ENCODE data around the gene PIK3R1. TPM values are rescaled to one million over a fixed set of nuclear protein-coding genes. Genes with fewer than 3 reads are reported as not detected.

PIK3R1 gene
- total RNA-seq, 1 experiment from 2014 or later: 151 TPM

DNA sequence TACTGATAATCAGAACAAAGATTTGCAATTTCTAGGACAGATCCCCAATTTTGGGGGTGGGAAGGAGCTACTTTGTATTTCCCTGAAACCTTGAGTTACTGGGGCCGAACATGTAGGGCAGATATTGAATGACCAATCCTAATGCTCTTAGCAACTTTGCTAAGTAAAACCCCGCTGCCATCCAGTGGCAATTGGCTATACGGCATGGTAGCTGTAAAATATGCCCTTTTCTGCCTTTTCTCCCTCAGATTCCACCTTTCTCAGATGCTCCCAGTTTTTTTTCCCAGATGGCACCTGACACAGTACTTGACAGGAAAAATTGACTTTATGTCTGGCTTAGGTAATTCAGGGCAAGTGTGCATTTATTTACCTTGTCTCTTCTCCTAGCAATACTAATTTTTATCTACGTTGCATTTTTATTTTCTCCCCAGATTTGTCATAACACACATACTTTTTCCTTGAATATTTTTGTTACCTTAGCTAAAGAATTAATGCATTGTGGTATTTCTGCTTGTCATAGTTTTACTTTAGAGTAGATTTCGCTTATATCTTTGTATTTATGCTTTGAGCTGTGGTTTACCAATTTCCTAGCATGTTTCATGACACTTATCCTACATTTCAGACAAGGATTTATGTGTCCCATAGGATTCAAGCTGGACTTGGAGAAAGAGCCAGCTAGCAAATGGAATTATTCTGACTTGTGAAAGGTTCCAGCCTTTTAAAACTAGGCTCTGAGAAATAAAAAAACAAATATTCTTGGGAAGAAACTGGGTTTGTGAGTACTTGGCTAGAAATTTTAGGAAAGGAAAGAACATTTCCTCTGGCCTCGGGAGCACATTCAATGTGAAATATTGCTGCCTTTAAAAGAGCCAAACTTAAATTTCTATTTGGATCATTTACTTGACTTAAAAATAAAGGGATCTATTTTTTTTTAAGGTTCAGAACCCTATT lies 37.4 kb downstream of the PIK3R1 start:
- TF ChIP-seq, protein P1, sequence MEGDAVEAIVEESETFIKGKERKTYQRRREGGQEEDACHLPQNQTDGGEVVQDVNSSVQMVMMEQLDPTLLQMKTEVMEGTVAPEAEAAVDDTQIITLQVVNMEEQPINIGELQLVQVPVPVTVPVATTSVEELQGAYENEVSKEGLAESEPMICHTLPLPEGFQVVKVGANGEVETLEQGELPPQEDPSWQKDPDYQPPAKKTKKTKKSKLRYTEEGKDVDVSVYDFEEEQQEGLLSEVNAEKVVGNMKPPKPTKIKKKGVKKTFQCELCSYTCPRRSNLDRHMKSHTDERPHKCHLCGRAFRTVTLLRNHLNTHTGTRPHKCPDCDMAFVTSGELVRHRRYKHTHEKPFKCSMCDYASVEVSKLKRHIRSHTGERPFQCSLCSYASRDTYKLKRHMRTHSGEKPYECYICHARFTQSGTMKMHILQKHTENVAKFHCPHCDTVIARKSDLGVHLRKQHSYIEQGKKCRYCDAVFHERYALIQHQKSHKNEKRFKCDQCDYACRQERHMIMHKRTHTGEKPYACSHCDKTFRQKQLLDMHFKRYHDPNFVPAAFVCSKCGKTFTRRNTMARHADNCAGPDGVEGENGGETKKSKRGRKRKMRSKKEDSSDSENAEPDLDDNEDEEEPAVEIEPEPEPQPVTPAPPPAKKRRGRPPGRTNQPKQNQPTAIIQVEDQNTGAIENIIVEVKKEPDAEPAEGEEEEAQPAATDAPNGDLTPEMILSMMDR (IDR thresholded peaks at IDR 0.05; ENCODE audit: unreplicated experiment): peak; percentile 73
- intact Hi-C loops (cut with micrococcal nuclease): loop anchor here (1.0 to 2.0 kb wide), 5 partner anchors 38 to 1096 kb away; partner anchors contain the start of gene PIK3R1

DNA sequence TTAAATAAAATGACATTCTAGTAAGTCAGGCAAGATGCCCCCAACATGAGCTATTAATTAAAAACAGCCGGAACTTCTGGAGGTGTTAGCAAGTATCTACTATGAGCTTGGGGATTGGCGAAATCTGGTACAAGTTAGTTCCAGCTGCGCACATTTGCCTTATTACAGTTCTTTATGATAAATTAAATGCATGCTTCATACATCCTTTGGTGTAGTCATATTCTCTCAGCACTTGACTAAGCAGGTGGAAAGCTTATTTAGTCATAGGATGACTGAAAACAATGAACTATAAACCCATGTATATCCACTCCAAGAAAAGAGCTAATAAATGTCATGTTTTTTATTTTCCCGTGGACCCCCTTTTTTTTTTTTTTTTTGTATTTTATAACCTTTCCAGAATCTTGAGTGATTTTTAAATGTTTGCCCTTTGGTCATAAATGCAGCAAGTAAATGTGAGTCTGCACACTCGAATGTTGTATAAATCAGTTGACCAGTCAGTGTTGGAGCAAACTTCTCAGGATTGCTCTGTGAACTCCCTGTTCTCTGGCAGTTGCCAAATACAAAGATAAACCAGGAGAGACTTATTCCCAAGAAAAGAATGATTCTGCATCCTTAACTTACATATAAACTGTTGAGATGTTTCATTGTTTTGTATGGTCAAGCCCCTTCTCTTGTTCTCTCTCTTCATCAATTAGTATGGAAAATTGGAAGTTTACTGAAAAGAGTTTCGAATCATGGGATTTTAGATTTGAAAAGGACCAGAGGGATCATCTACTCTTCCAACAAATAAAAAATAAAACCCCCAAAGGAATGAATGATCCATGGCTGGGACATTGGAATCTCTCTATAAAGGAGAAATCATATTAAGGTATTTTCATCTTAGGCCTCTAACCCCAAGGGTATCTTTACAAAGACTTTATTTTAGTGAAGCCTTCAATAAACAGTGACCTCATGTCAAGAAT lies 38.3 kb downstream of the PIK3R1 start:
- no peaks in the 10 kb centered on the region for H3K9me3 Mint-ChIP-seq (ENCODE audit: unreplicated experiment)
- CTCF ChIA-PET: interaction anchor here (0.6 to 2.4 kb wide), 18 partner anchors 10 to 1508 kb away, joined by 3 to 16 read pairs (median 4); no protein-coding TSS in a partner anchor
- peaks cover 86% of the 10 kb centered on the region for H3K4me1 Mint-ChIP-seq (ENCODE audit: insufficient read depth, unreplicated experiment)
- TF ChIP-seq, protein P1 (IDR thresholded peaks at IDR 0.05; ENCODE audit: unreplicated experiment): no peak
- intact Hi-C loops (cut with micrococcal nuclease): loop anchor here (2.0 kb wide), 2 partner anchors 857 to 1097 kb away; no protein-coding TSS in a partner anchor
- BruUV-seq (replicated peaks): no TSS peak
- peak overlapping the region; percentile 47 for H3K27ac Mint-ChIP-seq (ENCODE audit: low read depth, unreplicated experiment)
- H3K4me3 Mint-ChIP-seq (ENCODE audit: unreplicated experiment): peak overlapping the region; percentile 41
- no peak for DNase-seq (ENCODE audit: unreplicated experiment)
- POLR2A ChIA-PET: interaction anchor here (0.6 to 5.3 kb wide), 15 partner anchors 8 to 1010 kb away, joined by 3 to 54 read pairs (median 7); partner anchors contain the start of gene PIK3R1
- H3K36me3 Mint-ChIP-seq (ENCODE audit: insufficient read depth, unreplicated experiment): peaks cover 89% of the 10 kb centered on the region
- no peaks in the 10 kb centered on the region for H3K27me3 Mint-ChIP-seq (ENCODE audit: insufficient read depth, unreplicated experiment)

More for the DNA sequence above, 37.4 kb downstream of the PIK3R1 start:
- Mint-ChIP-seq H3K4me3 (ENCODE audit: unreplicated experiment) (peak overlapping the region; percentile 61), H3K9me3 (ENCODE audit: unreplicated experiment) (no peaks in the 10 kb centered on the region), H3K27me3 (ENCODE audit: insufficient read depth, unreplicated experiment) (no peaks in the 10 kb centered on the region), H3K4me1 (ENCODE audit: insufficient read depth, unreplicated experiment) (peaks cover 84% of the 10 kb centered on the region), H3K36me3 (ENCODE audit: insufficient read depth, unreplicated experiment) (peaks cover 89% of the 10 kb centered on the region), H3K27ac (ENCODE audit: low read depth, unreplicated experiment) (peak overlapping the region; percentile 47)
- BruUV-seq (replicated peaks): no TSS peak
- ChIA-PET CTCF (interaction anchor here (0.6 to 2.4 kb wide), 30 partner anchors 9 to 1507 kb away, joined by 3 to 16 read pairs (median 4); no protein-coding TSS in a partner anchor), POLR2A (interaction anchor here (0.6 to 5.3 kb wide), 24 partner anchors 9 to 1009 kb away, joined by 3 to 54 read pairs (median 4); partner anchors contain the start of gene PIK3R1)
- DNase-seq (ENCODE audit: unreplicated experiment): peak; percentile 66

- ChIA-PET CTCF (interaction anchor here (0.6 to 0.7 kb wide), 2 partner anchors 16 to 1794 kb away, joined by 3 read pairs; no protein-coding TSS in a partner anchor), POLR2A (interaction anchor here (1.0 to 2.4 kb wide), 5 partner anchors 15 to 953 kb away, joined by 3 to 12 read pairs (median 4); partner anchors contain the start of gene PIK3R1)
- intact Hi-C loops (cut with micrococcal nuclease): no loop called here
- no peak for DNase-seq (ENCODE audit: unreplicated experiment)
- Mint-ChIP-seq H3K27ac (ENCODE audit: low read depth, unreplicated experiment) (peak overlapping the region; percentile 47), H3K27me3 (ENCODE audit: insufficient read depth, unreplicated experiment) (no peaks in the 10 kb centered on the region), H3K4me1 (ENCODE audit: insufficient read depth, unreplicated experiment) (peaks cover 84% of the 10 kb centered on the region), H3K4me3 (ENCODE audit: unreplicated experiment) (no peak overlapping the region), H3K36me3 (ENCODE audit: insufficient read depth, unreplicated experiment) (peaks cover 89% of the 10 kb centered on the region), H3K9me3 (ENCODE audit: unreplicated experiment) (no peaks in the 10 kb centered on the region)
- TF ChIP-seq, protein P1 (IDR thresholded peaks at IDR 0.05; ENCODE audit: unreplicated experiment): no peak
- no TSS peak for BruUV-seq (replicated peaks)
Observed at GRCh38 chr5:68254810-68255209, 39.3 kb downstream of the PIK3R1 start.

Measured in MCF 10A (cell line).